ENCODE measurements around the gene GARIN5B.
"Not testable (repeated sequence)": the region's sequence is repeated elsewhere in the genome, so short reads cannot be mapped to it uniquely, and the experiment has no call there.

Gene GARIN5B

GRCh38 chr19:55407800-55408532 lies 44.9 kb upstream of the GARIN5B start:
- H3K9ac ChIP-seq (ENCODE audit: low read length) = peak overlapping the region; percentile 91
- TF ChIP-seq EZH2 (optimal IDR thresholded peaks at IDR 0.05; ENCODE audit: low read depth, low read length) = no peak
- TF ChIP-seq EZH2phosphoT487 (IDR thresholded peaks at IDR 0.05; ENCODE audit: low read length) = no peak
- no peak for TF ChIP-seq CTCF (IDR thresholded peaks at IDR 0.05; ENCODE audit: low read length)
- H3K36me3 ChIP-seq (replicated peaks; ENCODE audit: insufficient read depth, low read length) = peaks cover 13% of the 10 kb centered on the region

GRCh38 chr19:55407550-55407799 lies 44.4 kb upstream of the GARIN5B start, which contains the start of gene UBE2S:
Gene UBE2S, minus strand, starts transcription at chr19:55407788. Its CDS starts 199 bp downstream, at chr19:55407589.
- peak within 1 kb of the TSS; percentile 99 for H2AFZ ChIP-seq (ENCODE audit: low read length)
- H3K79me2 ChIP-seq (ENCODE audit: low read length) = peaks cover 44% of the 10 kb centered on the region

More at GRCh38 chr19:55407800-55408532, 44.9 kb upstream of the GARIN5B start:
- peak; percentile 99 for DNase-seq
- peak overlapping the region; percentile 89 for H3K4me3 ChIP-seq (ENCODE audit: low read length)
- H2AFZ ChIP-seq (ENCODE audit: low read length) = peak overlapping the region; percentile 99
- H3K27ac ChIP-seq (ENCODE audit: low read length) = peak overlapping the region; percentile 93
- H3K79me2 ChIP-seq (ENCODE audit: low read length) = peaks cover 39% of the 10 kb centered on the region
- no peaks in the 10 kb centered on the region for H3K9me3 ChIP-seq (replicated peaks; ENCODE audit: insufficient read depth, low read length)
- H3F3A ChIP-seq (ENCODE audit: insufficient read depth, low read length) = peaks cover 20% of the 10 kb centered on the region
- H3K27me3 ChIP-seq (replicated peaks; ENCODE audit: insufficient read depth, low read length) = peaks cover 5% of the 10 kb centered on the region; the same call in 1 of the 2 replicates
- no peaks in the 10 kb centered on the region for H3K9me2 ChIP-seq (replicated peaks; ENCODE audit: insufficient read depth, low read length)
- H4K20me1 ChIP-seq (ENCODE audit: insufficient read depth, low read length) = peaks cover 15% of the 10 kb centered on the region
- peak overlapping the region; percentile 98 for H3K4me2 ChIP-seq (ENCODE audit: low read depth, low read length)
- H3K4me1 ChIP-seq (ENCODE audit: low read length) = peaks cover 20% of the 10 kb centered on the region

GRCh38 chr19:55406826-55407549 lies 43.9 kb upstream of the GARIN5B start:
- Histone ChIP-seq H3K27me3 (replicated peaks; ENCODE audit: insufficient read depth, low read length) (peaks cover 5% of the 10 kb centered on the region; the same call in 1 of the 2 replicates), H3F3A (ENCODE audit: insufficient read depth, low read length) (peaks cover 26% of the 10 kb centered on the region), H3K9me3 (replicated peaks; ENCODE audit: insufficient read depth, low read length) (no peaks in the 10 kb centered on the region), H3K36me3 (replicated peaks; ENCODE audit: insufficient read depth, low read length) (peaks cover 17% of the 10 kb centered on the region), H3K27ac (ENCODE audit: low read length) (peak overlapping the region; percentile 93; the same call in 1 of the 2 replicates), H2AFZ (ENCODE audit: low read length) (no peak overlapping the region), H3K4me2 (ENCODE audit: low read depth, low read length) (peak overlapping the region; percentile 98), H3K9me2 (replicated peaks; ENCODE audit: insufficient read depth, low read length) (no peaks in the 10 kb centered on the region), H4K20me1 (ENCODE audit: insufficient read depth, low read length) (peaks cover 20% of the 10 kb centered on the region), H3K4me3 (ENCODE audit: low read length) (peak overlapping the region; percentile 89), H3K9ac (ENCODE audit: low read length) (peak overlapping the region; percentile 91), H3K4me1 (ENCODE audit: low read length) (peaks cover 20% of the 10 kb centered on the region), H3K79me2 (ENCODE audit: low read length) (peaks cover 46% of the 10 kb centered on the region)
- DNase-seq = peak; percentile 30
- TF ChIP-seq EZH2 (optimal IDR thresholded peaks at IDR 0.05; ENCODE audit: low read depth, low read length) (no peak), EZH2phosphoT487 (IDR thresholded peaks at IDR 0.05; ENCODE audit: low read length) (no peak), CTCF (IDR thresholded peaks at IDR 0.05; ENCODE audit: low read length) (no peak)

More at GRCh38 chr19:55407550-55407799, 44.4 kb upstream of the GARIN5B start, which contains the start of gene UBE2S:
- not testable (repeated sequence) for H3K27me3 ChIP-seq (replicated peaks; ENCODE audit: insufficient read depth, low read length); H3K9me3 ChIP-seq (replicated peaks; ENCODE audit: insufficient read depth, low read length); H3K9me2 ChIP-seq (replicated peaks; ENCODE audit: insufficient read depth, low read length); DNase-seq
- peaks cover 20% of the 10 kb centered on the region for H4K20me1 ChIP-seq (ENCODE audit: insufficient read depth, low read length)
- peaks cover 21% of the 10 kb centered on the region for H3F3A ChIP-seq (ENCODE audit: insufficient read depth, low read length)
- H3K4me3 ChIP-seq (ENCODE audit: low read length) = peak within 1 kb of the TSS; percentile 89
- H3K27ac ChIP-seq (ENCODE audit: low read length) = peak within 1 kb of the TSS; percentile 93
- H3K9ac ChIP-seq (ENCODE audit: low read length) = peak within 1 kb of the TSS; percentile 91
- peak within 1 kb of the TSS; percentile 98 for H3K4me2 ChIP-seq (ENCODE audit: low read depth, low read length)
- H3K36me3 ChIP-seq (replicated peaks; ENCODE audit: insufficient read depth, low read length) = peaks cover 17% of the 10 kb centered on the region
- peaks cover 20% of the 10 kb centered on the region for H3K4me1 ChIP-seq (ENCODE audit: low read length)
